ENCODE measurements around the gene SLX4IP.

DNA sequence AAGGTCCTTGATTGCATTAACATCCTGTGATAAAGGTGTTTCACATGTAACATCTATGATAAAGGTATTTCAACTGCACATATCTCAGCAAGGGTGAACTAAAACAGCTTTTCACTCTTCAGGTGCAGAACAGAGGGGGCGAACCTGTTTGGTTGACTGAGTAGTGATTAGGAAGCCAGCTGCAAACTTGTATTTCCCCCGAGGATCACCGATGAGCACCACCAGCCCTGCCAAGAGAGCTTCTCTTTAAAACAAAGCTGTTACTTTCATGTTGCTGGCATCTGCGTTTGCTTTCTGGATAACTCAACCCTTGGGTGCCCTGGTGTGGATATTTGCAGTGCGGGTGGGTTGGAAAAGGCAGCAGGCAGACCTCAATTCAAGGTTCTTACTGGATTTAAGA lies 199.1 kb downstream of the SLX4IP start:
- TF ChIP-seq, protein P1, sequence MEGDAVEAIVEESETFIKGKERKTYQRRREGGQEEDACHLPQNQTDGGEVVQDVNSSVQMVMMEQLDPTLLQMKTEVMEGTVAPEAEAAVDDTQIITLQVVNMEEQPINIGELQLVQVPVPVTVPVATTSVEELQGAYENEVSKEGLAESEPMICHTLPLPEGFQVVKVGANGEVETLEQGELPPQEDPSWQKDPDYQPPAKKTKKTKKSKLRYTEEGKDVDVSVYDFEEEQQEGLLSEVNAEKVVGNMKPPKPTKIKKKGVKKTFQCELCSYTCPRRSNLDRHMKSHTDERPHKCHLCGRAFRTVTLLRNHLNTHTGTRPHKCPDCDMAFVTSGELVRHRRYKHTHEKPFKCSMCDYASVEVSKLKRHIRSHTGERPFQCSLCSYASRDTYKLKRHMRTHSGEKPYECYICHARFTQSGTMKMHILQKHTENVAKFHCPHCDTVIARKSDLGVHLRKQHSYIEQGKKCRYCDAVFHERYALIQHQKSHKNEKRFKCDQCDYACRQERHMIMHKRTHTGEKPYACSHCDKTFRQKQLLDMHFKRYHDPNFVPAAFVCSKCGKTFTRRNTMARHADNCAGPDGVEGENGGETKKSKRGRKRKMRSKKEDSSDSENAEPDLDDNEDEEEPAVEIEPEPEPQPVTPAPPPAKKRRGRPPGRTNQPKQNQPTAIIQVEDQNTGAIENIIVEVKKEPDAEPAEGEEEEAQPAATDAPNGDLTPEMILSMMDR (IDR thresholded peaks at IDR 0.05), result no peak
- TF ChIP-seq POLR2AphosphoS5 (IDR thresholded peaks at IDR 0.05), result no peak

Data from prostate gland (tissue), 2 donors.